ENCODE measurements around the gene SF3A2.

GRCh38 chr19:2235381-2236063, 1.1 kb upstream of the SF3A2 start:
- TF ChIP-seq, protein P1, sequence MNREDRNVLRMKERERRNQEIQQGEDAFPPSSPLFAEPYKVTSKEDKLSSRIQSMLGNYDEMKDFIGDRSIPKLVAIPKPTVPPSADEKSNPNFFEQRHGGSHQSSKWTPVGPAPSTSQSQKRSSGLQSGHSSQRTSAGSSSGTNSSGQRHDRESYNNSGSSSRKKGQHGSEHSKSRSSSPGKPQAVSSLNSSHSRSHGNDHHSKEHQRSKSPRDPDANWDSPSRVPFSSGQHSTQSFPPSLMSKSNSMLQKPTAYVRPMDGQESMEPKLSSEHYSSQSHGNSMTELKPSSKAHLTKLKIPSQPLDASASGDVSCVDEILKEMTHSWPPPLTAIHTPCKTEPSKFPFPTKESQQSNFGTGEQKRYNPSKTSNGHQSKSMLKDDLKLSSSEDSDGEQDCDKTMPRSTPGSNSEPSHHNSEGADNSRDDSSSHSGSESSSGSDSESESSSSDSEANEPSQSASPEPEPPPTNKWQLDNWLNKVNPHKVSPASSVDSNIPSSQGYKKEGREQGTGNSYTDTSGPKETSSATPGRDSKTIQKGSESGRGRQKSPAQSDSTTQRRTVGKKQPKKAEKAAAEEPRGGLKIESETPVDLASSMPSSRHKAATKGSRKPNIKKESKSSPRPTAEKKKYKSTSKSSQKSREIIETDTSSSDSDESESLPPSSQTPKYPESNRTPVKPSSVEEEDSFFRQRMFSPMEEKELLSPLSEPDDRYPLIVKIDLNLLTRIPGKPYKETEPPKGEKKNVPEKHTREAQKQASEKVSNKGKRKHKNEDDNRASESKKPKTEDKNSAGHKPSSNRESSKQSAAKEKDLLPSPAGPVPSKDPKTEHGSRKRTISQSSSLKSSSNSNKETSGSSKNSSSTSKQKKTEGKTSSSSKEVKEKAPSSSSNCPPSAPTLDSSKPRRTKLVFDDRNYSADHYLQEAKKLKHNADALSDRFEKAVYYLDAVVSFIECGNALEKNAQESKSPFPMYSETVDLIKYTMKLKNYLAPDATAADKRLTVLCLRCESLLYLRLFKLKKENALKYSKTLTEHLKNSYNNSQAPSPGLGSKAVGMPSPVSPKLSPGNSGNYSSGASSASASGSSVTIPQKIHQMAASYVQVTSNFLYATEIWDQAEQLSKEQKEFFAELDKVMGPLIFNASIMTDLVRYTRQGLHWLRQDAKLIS (CRISPR knock-in tag; IDR thresholded peaks at IDR 0.05; ENCODE audit: borderline replicate concordance) = no peak
- no peak for TF ChIP-seq SP1 (CRISPR knock-in tag; conservative IDR thresholded peaks at IDR 0.05)
- no peak for TF ChIP-seq FOXP1 (CRISPR knock-in tag; IDR thresholded peaks at IDR 0.05; ENCODE audit: borderline replicate concordance)
- no peak for TF ChIP-seq GABPB1 (CRISPR knock-in tag; IDR thresholded peaks at IDR 0.05)
- no peak for TF ChIP-seq CTCF (IDR thresholded peaks at IDR 0.05)
- TF ChIP-seq, protein P2, sequence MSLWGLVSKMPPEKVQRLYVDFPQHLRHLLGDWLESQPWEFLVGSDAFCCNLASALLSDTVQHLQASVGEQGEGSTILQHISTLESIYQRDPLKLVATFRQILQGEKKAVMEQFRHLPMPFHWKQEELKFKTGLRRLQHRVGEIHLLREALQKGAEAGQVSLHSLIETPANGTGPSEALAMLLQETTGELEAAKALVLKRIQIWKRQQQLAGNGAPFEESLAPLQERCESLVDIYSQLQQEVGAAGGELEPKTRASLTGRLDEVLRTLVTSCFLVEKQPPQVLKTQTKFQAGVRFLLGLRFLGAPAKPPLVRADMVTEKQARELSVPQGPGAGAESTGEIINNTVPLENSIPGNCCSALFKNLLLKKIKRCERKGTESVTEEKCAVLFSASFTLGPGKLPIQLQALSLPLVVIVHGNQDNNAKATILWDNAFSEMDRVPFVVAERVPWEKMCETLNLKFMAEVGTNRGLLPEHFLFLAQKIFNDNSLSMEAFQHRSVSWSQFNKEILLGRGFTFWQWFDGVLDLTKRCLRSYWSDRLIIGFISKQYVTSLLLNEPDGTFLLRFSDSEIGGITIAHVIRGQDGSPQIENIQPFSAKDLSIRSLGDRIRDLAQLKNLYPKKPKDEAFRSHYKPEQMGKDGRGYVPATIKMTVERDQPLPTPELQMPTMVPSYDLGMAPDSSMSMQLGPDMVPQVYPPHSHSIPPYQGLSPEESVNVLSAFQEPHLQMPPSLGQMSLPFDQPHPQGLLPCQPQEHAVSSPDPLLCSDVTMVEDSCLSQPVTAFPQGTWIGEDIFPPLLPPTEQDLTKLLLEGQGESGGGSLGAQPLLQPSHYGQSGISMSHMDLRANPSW (CRISPR knock-in tag; conservative IDR thresholded peaks at IDR 0.05; ENCODE audit: low read depth) = no peak
- TF ChIP-seq, protein P3, sequence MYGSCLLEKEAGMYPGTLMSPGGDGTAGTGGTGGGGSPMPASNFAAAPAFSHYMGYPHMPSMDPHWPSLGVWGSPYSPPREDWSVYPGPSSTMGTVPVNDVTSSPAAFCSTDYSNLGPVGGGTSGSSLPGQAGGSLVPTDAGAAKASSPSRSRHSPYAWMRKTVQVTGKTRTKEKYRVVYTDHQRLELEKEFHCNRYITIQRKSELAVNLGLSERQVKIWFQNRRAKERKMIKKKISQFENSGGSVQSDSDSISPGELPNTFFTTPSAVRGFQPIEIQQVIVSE (CRISPR knock-in tag; IDR thresholded peaks at IDR 0.05; ENCODE audit: borderline replicate concordance) = no peak
- no peak for TF ChIP-seq CREM (CRISPR knock-in tag; IDR thresholded peaks at IDR 0.05)
- TF ChIP-seq, protein P4, sequence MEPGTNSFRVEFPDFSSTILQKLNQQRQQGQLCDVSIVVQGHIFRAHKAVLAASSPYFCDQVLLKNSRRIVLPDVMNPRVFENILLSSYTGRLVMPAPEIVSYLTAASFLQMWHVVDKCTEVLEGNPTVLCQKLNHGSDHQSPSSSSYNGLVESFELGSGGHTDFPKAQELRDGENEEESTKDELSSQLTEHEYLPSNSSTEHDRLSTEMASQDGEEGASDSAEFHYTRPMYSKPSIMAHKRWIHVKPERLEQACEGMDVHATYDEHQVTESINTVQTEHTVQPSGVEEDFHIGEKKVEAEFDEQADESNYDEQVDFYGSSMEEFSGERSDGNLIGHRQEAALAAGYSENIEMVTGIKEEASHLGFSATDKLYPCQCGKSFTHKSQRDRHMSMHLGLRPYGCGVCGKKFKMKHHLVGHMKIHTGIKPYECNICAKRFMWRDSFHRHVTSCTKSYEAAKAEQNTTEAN (CRISPR knock-in tag; IDR thresholded peaks at IDR 0.05) = no peak
- TF ChIP-seq ZNF317 (CRISPR knock-in tag; IDR thresholded peaks at IDR 0.05; ENCODE audit: borderline replicate concordance, low read depth) = no peak
- TF ChIP-seq NR1H2 (CRISPR knock-in tag; IDR thresholded peaks at IDR 0.05) = no peak
- no peak for TF ChIP-seq GTF2I (CRISPR knock-in tag; conservative IDR thresholded peaks at IDR 0.05)
- TF ChIP-seq ESRRA (CRISPR knock-in tag; IDR thresholded peaks at IDR 0.05; ENCODE audit: borderline replicate concordance) = no peak; the same call in 1 of the 2 replicates
